HEK293 (cell line): ENCODE results near the gene C1QTNF9B.
"Not testable (repeated sequence)": the region's sequence is repeated elsewhere in the genome, so short reads cannot be mapped to it uniquely, and the experiment has no call there.

Experiments
- CTCF ChIA-PET: fragments of 350-600 bp; formaldehyde crosslinking; extraction: SDS; loops from one replicate; lab custom pipeline; 2021; ENCODE audit warnings: antibody characterized with exemption; lab: Yijun Ruan, JAX
- POLR2A ChIA-PET: fragments of 300-600 bp; formaldehyde crosslinking; extraction: SDS; loops from one replicate; lab custom pipeline; 2020; ENCODE audit warnings: antibody characterized with exemption, inconsistent platforms; lab: Yijun Ruan, JAX
- H3K27ac ChIP-seq: fragments of 200-500 bp; sonication (Bioruptor generic); 2 replicates; pipeline ENCODE4 v1.5.1; 2014; ENCODE audit warnings: low read depth, low read length, control low read depth, inconsistent platforms; ENCODE audit errors: extremely low read depth
- H3K36me3 ChIP-seq, 2 experiments: fragments of 200-500 bp in 1 of 2; sonication (Bioruptor generic) in 1 of 2; 1 replicate in 1 of 2; 2 replicates in 1 of 2; pipeline ENCODE4 v1.5.1; 2014 to 2017; ENCODE audit warnings: inconsistent platforms in 2 of 2, low read length in 2 of 2; ENCODE audit not compliant: control insufficient read depth in 2 of 2, insufficient read depth in 1 of 2
- H3K4me1 ChIP-seq: fragments of 200-500 bp; sonication (Bioruptor generic); 2 replicates; pipeline ENCODE4 v1.5.1; 2014; ENCODE audit warnings: mild to moderate bottlenecking, low read length, inconsistent platforms; ENCODE audit not compliant: control insufficient read depth, insufficient read depth
- H3K4me3 ChIP-seq: 2 replicates; pipeline ENCODE4 v1.5.1; 2011; ENCODE audit warnings: low read depth, mild to moderate bottlenecking, control low read depth, low read length, moderate library complexity
- H3K9me3 ChIP-seq: fragments of 200-500 bp; sonication (Bioruptor generic); 2 replicates; pipeline ENCODE4 v1.5.1; 2014; ENCODE audit warnings: low read depth, low read length, inconsistent platforms; ENCODE audit not compliant: control insufficient read depth, insufficient read depth
- GFI1B ChIP-seq: fragments of 450-650 bp; formaldehyde crosslinking; IDR thresholded peaks from 2 replicates; pipeline ENCODE4 v1.5.1; 2016; ENCODE audit warnings: missing biosample characterization, missing genetic modification characterization
- INSM2 ChIP-seq: fragments of 450-650 bp; formaldehyde crosslinking; IDR thresholded peaks from 2 replicates; pipeline ENCODE4 v1.5.1; 2016; ENCODE audit warnings: missing biosample characterization, missing genetic modification characterization
- SALL2 ChIP-seq: fragments of 450-650 bp; formaldehyde crosslinking; IDR thresholded peaks from 2 replicates; pipeline ENCODE4 v1.5.0; 2017; ENCODE audit warnings: missing biosample characterization, mild to moderate bottlenecking, missing genetic modification characterization, borderline replicate concordance
- SETDB1 ChIP-seq: IDR thresholded peaks from one replicate; pipeline ENCODE4 v1.6.1; 2017; ENCODE audit warnings: mild to moderate bottlenecking, low read length, moderate library complexity, mixed read lengths; ENCODE audit not compliant: insufficient read length
- TCF7L2 ChIP-seq: IDR thresholded peaks from 2 replicates; pipeline ENCODE4 v1.6.1; 2011; ENCODE audit warnings: low read depth, mild to moderate bottlenecking, inconsistent platforms, low read length, moderate library complexity, borderline replicate concordance
- ZBTB11 ChIP-seq: fragments of 450-650 bp; formaldehyde crosslinking; conservative IDR thresholded peaks from 2 replicates; pipeline ENCODE4 v1.5.1; 2016; ENCODE audit warnings: low read depth, missing biosample characterization, missing genetic modification characterization
- ZBTB48 ChIP-seq: fragments of 450-650 bp; formaldehyde crosslinking; IDR thresholded peaks from 2 replicates; pipeline ENCODE4 v1.5.1; 2016; ENCODE audit warnings: missing biosample characterization, missing genetic modification characterization
- ZNF146 ChIP-seq: fragments of 450-650 bp; formaldehyde crosslinking; IDR thresholded peaks from 2 replicates; pipeline ENCODE4 v1.5.1; 2016; ENCODE audit warnings: missing biosample characterization, missing genetic modification characterization
- ZNF350 ChIP-seq: fragments of 450-650 bp; formaldehyde crosslinking; IDR thresholded peaks from 2 replicates; pipeline ENCODE4 v1.5.0; 2017; ENCODE audit warnings: missing biosample characterization, mild to moderate bottlenecking, missing genetic modification characterization
- ZNF48 ChIP-seq: fragments of 450-650 bp; formaldehyde crosslinking; IDR thresholded peaks from 2 replicates; pipeline ENCODE4 v1.5.1; 2016; ENCODE audit warnings: missing biosample characterization, missing genetic modification characterization
- ZNF513 ChIP-seq: fragments of 450-650 bp; IDR thresholded peaks from 2 replicates; pipeline ENCODE4 v1.5.1; 2018; ENCODE audit warnings: missing biosample characterization, missing genetic modification characterization
- ZNF521 ChIP-seq: fragments of 450-650 bp; formaldehyde crosslinking; IDR thresholded peaks from 2 replicates; pipeline ENCODE4 v1.5.1; 2017; ENCODE audit warnings: missing biosample characterization, mild to moderate bottlenecking, missing genetic modification characterization
- ZNF623 ChIP-seq: fragments of 450-650 bp; formaldehyde crosslinking; IDR thresholded peaks from 2 replicates; pipeline ENCODE4 v1.5.1; 2016; ENCODE audit warnings: missing biosample characterization, missing genetic modification characterization
- ZNF654 ChIP-seq: fragments of 450-650 bp; formaldehyde crosslinking; IDR thresholded peaks from 2 replicates; pipeline ENCODE4 v1.5.1; 2016; ENCODE audit warnings: low read depth, missing biosample characterization, missing genetic modification characterization
- ZNF658 ChIP-seq: fragments of 450-650 bp; formaldehyde crosslinking; IDR thresholded peaks from 2 replicates; pipeline ENCODE4; 2016; ENCODE audit warnings: missing biosample characterization, missing genetic modification characterization
- ZNF670 ChIP-seq: fragments of 450-650 bp; formaldehyde crosslinking; IDR thresholded peaks from 2 replicates; pipeline ENCODE4 v1.5.1; 2016; ENCODE audit warnings: missing biosample characterization, missing genetic modification characterization, low read depth
- ZSCAN23 ChIP-seq: fragments of 450-650 bp; formaldehyde crosslinking; IDR thresholded peaks from 2 replicates; pipeline ENCODE4 v1.5.1; 2016; ENCODE audit warnings: missing biosample characterization, missing genetic modification characterization

Gene C1QTNF9B

DNA sequence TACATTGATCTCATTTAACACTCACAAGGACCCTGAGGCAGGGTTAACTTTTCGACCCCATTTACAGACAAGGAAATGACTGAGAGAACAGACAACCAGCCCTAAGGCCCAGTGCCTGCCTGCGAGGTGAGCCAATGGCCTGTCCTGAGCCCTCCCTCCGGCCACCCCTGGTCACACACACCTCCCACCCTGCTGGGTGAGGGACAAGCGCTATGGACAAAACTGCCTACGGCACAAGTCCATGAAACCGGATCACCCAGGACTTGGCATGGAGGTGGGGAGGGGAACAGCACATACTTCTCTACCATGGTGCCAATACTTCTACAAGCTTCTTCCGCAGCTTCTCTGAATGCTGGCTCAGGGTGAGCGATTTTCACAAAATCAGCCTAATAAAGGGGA, 15.9 kb downstream of the C1QTNF9B start:
- H3K4me1 ChIP-seq, H3K4me3 ChIP-seq, H3K27ac ChIP-seq, POLR2A ChIA-PET, H3K9me3 ChIP-seq: not testable (repeated sequence)
- CTCF ChIA-PET = interaction anchor here (0.5 to 0.6 kb wide), 2 partner anchors 187 to 537 kb away, joined by 3 read pairs; no protein-coding TSS in a partner anchor
- H3K36me3 ChIP-seq = peaks cover 3 to 41% of the 10 kb centered on the region in 2 experiments; a peak in 2 of 3 replicates

- POLR2A ChIA-PET, H3K9me3 ChIP-seq, CTCF ChIA-PET, H3K4me3 ChIP-seq, H3K4me1 ChIP-seq, H3K27ac ChIP-seq: not testable (repeated sequence)
- peaks cover 3 to 41% of the 10 kb centered on the region in 2 experiments; a peak in 2 of 3 replicates for H3K36me3 ChIP-seq
Observed at GRCh38 chr13:23880493-23881401, 16.6 kb downstream of the C1QTNF9B start.

DNA sequence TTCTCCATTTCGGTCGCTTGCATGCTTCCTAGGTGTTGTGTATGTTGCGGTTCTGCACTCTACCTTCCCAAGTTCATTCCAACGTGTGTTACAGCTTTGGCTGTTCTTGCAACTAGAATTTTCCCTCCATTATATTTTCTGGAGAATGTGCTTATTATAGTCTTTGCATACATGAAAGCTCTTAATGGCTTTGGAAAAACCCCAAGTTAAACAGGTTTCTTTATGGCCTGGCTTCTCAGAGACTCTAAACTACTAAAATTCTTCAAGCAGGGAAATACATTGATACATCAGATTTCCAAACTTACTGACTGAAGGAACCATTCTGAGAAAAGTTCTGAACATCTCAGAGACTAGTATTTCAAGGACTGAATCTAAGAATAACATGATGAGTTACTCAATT, 20.0 kb downstream of the C1QTNF9B start:
- Histone ChIP-seq H3K27ac (no peak overlapping the region), H3K4me1 (no peaks in the 10 kb centered on the region), H3K4me3 (no peak overlapping the region), H3K36me3 (peaks cover 0 to 25% of the 10 kb centered on the region in 2 experiments; a peak in 1 of 3 replicates), H3K9me3 (no peaks in the 10 kb centered on the region)
- POLR2A ChIA-PET = no interaction called here
- CTCF ChIA-PET = interaction anchor here (1.0 kb wide), 1 partner anchor 12 kb away, joined by 3 read pairs; the partner anchor contains the start of gene MIPEP
- TF ChIP-seq ZNF654 (tag by site-specific recombination) = no peak
- TF ChIP-seq ZBTB48 (tag by site-specific recombination) = no peak
- no peak for TF ChIP-seq ZNF623 (tag by site-specific recombination)
- no peak for TF ChIP-seq ZNF48 (tag by site-specific recombination)
- no peak for TF ChIP-seq GFI1B (tag by site-specific recombination)
- no peak for TF ChIP-seq ZNF521 (tag by site-specific recombination)
- TF ChIP-seq SALL2 = no peak
- TF ChIP-seq TCF7L2 = no peak
- TF ChIP-seq ZNF658 (tag by site-specific recombination) = no peak
- no peak for TF ChIP-seq ZNF146
- TF ChIP-seq ZNF350 (tag by site-specific recombination) = no peak
- TF ChIP-seq ZBTB11 (tag by site-specific recombination) = no peak
- TF ChIP-seq ZNF513 (tag by site-specific recombination) = no peak
- no peak for TF ChIP-seq ZSCAN23 (tag by site-specific recombination)
- no peak for TF ChIP-seq SETDB1
- TF ChIP-seq INSM2 (tag by site-specific recombination) = no peak
- no peak for TF ChIP-seq ZNF670 (tag by site-specific recombination)
